Hippocampal formation (tissue), 2 donors: ENCODE data around the gene PLEKHH1.
"Not testable (repeated sequence)": the region's sequence is repeated elsewhere in the genome, so short reads cannot be mapped to it uniquely, and the experiment has no call there.

Experiments used
- DNase-seq, 2 donors: peaks; one replicate each; lab custom pipeline; 2025; lab: John Stamatoyannopoulos, UW

The PLEKHH1 gene

DNA sequence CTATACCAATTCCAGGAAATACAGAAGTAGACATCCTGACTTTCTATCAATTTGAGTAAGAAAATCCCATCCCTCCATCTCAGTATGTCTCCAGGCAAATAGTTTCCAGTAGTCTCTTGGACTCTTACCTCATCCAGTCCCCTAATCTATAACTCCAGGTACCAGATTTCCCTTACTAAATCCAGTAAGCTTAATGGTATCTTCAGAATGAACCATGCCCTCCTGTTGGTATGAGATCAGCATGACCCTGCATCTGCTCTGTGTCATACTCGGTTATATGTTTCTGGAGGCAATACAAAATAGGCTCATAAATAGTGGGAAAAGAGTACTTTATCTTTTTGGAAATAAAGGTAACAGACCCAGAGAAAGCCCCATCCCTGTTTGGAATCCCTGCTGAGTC, 48.6 kb downstream of the PLEKHH1 start:
- DNase-seq: no peak

DNA sequence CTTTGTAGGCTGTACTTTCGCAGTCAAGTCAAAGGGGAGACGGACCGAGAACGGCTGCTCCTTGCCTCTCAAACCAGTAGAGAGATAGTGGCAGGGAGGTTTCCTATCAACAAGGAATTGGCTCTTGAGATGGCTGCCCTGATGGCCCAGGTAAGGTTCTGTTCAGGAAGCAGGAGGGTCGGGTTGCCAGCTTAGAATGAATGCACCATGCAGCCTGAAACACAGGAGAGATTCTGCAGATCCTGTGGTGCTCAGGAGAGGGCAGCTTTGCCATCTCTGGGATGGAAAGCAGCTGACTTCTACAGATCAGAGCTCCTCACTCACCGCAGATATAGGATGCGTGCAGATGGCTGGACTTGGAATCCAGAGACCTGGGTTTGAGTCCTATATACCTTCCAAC, 49.0 kb downstream of the PLEKHH1 start:
- DNase-seq: no peak

GRCh38 chr14:67583711-67584644, 50.9 kb downstream of the PLEKHH1 start:
- DNase-seq: peak in 1 of 2 donors; percentile 14

DNA sequence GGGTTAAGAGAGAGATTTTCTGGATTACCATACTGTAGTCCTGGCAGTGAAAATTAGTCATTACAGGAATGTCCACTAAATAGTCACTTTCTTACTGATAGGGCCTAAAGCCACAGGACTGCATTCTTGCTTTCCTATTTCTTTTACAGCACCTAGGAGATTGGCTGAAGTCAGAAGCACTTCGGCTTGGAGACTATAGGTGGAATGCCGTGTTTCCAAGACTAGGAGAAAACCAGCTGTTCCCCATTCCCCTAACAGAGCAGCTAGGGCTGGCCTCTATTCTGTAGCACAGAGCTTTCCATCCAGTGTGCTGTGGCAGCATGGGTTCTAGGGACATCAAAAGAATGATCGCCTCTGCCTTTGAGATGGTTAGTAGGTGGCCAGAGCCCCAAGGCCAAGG, 51.9 kb downstream of the PLEKHH1 start:
- no peak for DNase-seq

DNA sequence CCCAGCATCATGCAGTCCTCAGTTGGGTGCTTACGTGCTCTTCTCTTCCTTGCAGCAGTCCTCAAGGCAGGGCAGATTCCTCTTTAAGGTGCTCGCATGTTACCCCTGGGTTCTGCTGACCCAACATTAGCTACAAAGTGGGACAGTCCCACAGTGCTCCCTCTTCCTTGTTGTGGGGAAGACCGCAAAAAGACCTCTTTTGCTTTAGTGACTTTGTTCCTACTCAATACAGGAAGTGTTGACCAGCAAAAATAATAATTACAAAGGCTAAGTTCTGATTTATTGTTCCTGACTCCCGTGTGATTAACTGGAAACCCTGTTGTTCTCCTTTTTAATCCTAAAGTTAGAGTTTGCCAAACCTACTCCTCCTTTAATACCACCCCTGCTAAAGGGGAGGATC, 53.3 kb downstream of the PLEKHH1 start:
- DNase-seq: no peak

GRCh38 chr14:67589204-67589770, 56.2 kb downstream of the PLEKHH1 start:
- no peak for DNase-seq

GRCh38 chr14:67593650-67594049, 60.6 kb downstream of the PLEKHH1 start:
- not testable (repeated sequence) for DNase-seq

DNA sequence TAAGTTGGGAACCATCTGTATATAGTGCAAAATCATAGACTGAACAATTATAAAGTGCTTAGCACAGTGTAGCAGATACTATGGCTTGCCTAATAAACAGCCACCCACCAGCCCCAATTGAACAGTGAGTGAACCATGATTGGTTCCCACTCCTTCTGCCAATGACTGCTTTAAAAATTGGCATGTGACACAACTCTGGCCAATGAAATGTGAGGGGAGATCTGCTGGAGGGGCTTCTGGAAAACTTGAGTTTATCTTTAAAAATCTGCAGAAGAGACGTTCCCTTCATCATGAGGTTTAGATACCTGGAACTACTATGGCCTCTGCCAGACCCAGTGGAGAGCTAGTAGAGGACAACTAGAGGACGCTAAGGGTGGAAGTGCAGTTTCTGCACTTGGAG, 62.3 kb downstream of the PLEKHH1 start:
- no peak for DNase-seq

- peak; percentile 86 to 89 for DNase-seq
Measured at GRCh38 chr14:67599698-67600561, 66.8 kb downstream of the PLEKHH1 start, which contains the start of gene PIGH. Gene PIGH (minus strand): TSS chr14:67600268. CDS start chr14:67600203, 65 bp downstream.

DNA sequence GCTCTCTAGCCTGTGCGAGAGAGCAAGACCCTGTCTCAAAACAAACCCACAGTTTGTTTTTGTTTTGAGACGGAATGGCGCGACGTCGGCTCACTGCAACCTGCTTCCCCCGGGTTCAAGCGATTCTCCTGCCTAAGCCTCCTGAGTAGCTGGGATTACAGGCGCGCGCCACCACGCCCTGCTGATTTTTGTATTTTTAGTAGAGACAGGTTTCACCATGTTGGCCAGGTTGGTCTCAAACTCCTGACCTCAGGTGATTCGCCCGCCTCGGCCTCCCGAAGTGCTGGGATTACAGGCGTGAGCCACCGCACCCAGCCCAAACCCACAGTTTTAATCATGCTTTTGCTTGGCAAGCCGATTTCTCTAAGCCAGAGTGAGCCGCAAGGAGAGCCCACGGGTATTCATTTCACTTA, 67.5 kb downstream of the PLEKHH1 start:
- not testable (repeated sequence) for DNase-seq

GRCh38 chr14:67602076-67602475, 69.0 kb downstream of the PLEKHH1 start:
- no peak for DNase-seq

DNA sequence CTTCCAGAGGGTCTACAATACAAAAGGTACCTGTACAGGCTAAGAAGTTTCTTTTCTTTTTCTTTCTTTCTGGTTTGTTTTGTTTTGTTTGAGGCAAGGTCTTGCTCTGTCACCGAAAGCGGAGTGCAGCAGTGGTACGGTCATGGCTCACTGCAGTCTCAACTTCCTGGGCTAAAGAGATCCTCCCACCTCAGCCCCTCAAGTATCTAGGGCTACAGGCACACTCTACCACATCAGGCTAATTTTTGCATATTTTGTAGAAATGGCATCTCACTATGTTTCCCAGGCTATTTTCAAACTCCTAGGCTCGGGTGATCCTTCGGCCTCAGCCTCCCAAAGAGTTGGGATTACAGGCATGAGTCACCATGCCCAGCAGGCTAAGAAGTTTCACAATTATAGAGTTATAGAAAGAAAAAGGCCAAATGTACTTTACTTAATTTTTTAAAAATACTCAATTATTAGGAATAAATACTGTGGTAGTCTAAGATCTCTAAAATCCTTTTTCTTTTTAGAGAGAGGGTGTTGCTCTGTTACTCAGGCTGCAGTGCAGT, 70.0 kb downstream of the PLEKHH1 start:
- DNase-seq: no peak

GRCh38 chr14:67607646-67608045, 74.6 kb downstream of the PLEKHH1 start:
- no peak for DNase-seq

DNA sequence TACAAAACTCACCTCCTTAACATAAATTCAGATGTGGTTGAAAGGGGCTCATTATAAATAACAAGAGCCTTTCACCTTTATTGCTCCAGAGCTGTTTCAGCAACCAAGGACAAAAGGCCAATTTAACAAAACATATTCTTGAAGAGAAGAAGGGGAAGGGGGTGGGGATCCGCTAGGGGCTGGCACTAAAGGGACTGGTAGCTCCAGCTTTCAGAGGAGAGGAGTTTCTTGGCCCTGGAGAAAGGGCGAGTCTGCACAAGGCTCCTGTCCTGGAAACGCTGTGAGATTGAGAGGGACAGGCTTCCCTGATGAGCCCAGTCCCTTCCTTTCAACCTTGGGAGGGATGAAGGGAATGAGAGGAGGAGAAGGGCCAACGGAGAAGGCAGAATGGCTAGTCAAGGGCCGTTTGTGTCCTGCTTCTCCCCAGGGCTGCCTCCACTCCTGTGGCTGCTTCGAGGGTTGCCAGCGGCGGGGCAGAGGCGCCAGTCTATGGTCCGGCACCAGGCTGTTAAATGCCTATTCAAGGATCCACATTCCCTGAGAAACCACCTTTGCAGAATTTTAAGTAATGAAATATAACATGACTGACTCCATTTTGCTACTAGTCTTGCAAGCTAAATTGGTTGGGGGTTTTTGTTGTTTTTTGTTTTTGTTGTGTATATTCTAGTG, 76.7 kb downstream of the PLEKHH1 start:
- DNase-seq: no peak

GRCh38 chr14:67610491-67610890, 77.4 kb downstream of the PLEKHH1 start:
- DNase-seq: no peak

DNA sequence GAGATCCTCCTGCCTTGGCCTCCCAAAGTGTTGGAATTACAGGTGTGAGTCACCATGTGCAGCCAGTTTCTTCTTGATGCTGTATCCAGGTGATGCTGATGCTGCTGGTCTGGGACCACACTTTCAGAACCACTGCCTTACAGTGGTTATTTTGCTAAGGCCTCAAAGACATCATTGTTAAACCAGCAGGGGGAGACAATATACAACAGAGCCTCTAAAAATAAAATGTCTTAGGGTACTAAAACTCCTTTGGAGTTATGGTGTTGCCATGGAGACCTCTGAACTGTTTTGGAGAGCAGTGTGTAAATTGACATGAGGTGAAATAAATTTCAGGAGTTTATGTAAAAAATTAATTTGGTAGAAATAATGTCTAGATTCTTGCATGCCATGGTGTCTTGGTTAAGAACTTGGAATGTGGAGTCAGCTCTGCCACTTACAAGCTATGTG, 85.5 kb downstream of the PLEKHH1 start:
- DNase-seq: peak in 1 of 2 donors; percentile 66

DNA sequence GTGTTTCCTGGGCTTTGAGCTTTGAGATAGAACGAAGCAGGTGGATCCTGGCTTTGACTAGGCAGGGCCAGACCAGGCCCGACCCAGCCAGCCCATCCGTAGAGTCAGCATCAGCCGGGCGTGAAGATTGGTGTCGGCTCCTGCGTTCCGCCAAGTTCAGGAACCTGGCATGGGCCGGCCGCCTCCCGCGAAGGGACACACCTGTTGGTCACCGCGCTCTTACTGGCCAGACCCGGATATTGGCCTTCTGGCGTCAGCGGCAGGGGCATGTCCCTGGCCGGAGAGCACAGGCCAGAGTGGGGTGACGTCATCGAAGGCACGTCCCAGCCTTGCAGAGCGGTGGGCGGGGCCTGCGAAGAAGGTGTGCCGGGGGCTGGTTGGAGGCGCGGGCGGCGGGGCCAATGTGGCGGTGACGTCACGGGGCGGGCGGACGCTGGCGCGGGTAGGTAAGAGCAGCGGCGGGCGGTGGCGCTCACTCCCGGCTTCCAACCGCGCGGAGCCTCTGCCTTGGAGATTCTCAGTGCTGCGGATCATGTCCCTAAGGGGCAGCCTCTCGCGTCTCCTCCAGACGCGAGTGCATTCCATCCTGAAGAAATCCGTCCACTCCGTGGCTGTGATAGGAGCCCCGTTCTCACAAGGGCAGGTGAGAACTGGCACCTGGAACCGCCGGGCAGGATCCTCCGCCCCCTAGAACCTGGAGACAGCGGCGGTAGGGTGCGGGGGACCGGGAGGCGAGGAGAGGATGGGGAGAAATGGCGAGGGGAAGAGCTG, 86.5 kb downstream of the PLEKHH1 start, which contains the start of gene ARG2:
TSS of gene ARG2 (plus strand) at position 475 of the 771 bp plus-strand sequence. CDS start at position 533, 58 bp downstream.
- peak; percentile 83 to 85 for DNase-seq

GRCh38 chr14:67620217-67620785, 87.2 kb downstream of the PLEKHH1 start:
- peak; percentile 10 to 14 for DNase-seq

- peak in 1 of 2 donors; percentile 9 for DNase-seq
Measured at GRCh38 chr14:67622675-67623074, 89.6 kb downstream of the PLEKHH1 start.

- peak in 1 of 2 donors; percentile 38 for DNase-seq
Measured at GRCh38 chr14:67623114-67623513, 90.0 kb downstream of the PLEKHH1 start.
